HG03558 (cell line): ENCODE data around the gene LDB2.

Experiments
- ATAC-seq: cut with Tn5 transposase; IDR thresholded peaks from one replicate; pipeline ENCODE4 v1.9.1; 2021; ENCODE audit warnings: moderate number of reproducible peaks; ENCODE audit not compliant: unreplicated experiment; ENCODE audit errors: extremely low read depth

The LDB2 gene

DNA sequence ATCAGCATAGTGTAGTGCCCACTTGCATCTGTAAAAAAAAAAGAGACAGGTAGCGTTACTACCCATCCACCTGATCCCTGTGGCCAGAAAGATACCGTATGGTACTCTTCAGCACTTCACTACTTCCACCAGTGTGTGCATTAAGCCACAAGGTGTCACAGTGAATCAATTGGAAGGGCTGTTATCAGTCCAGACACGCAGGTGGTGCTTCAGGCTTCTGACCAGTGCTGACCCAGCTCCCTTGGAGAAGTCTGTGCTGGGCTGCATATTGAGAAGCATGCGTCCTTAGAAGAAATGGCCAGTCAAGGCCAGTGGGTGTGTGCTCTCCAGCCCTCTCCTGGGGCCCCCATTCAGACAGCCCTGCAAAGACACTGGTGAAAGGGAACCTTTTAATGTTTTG is 10.6 kb downstream of the LDB2 start:
- no peak for ATAC-seq

DNA sequence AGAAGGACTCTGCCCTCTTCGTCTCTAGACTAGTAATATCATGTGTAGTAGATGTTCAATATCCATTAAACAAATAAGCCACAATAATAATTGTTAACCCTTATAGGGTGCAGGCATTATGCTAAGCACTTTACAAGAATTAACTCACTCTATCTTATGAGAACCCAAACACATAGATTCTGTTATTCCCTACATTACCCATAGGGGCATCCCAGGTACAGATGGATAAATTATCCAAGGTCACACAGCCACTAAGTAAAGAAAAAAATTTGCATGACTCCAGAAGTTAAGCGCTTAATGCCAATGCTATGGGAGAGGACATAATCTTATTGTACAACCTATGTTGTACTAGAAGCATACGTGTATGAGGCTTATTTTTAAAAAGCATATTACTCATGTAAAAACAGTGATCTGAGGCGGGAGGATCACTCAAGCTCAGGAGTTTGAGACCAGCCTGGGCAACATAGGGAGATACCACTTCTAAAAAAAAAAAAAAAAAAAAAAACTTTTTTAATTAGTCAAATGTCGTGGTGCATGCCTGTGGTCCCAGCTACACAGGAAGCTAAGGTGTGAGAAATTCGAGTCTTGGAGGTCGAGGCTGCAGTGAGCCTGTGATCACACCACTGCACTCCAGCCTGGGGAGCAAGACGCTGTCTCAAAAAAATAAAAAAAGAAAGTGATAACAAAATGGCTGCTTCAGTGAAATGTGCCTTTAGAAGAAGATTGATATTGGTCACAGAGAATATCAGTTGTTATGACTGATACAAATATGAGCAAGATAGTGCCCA is 13.6 kb downstream of the LDB2 start:
- no peak for ATAC-seq

DNA sequence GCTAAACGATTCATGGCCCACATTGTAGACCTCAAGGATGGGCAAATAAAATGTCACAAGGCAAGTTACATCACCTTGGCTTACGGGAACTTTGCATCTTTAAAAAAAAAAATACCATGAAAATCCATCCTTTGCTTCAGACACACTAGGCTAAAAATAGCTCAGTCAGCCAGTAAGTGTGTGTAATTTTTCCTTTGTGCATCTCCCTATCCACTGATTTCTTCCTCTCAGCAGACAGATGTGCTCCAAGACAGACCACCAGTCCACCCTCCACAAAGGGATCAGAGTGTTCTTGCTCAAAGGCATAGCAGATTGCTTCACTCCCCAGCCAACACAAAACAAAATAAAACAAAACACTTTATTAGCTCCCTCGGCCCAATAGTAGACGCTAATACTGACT is 14.6 kb downstream of the LDB2 start:
- ATAC-seq, result no peak

DNA sequence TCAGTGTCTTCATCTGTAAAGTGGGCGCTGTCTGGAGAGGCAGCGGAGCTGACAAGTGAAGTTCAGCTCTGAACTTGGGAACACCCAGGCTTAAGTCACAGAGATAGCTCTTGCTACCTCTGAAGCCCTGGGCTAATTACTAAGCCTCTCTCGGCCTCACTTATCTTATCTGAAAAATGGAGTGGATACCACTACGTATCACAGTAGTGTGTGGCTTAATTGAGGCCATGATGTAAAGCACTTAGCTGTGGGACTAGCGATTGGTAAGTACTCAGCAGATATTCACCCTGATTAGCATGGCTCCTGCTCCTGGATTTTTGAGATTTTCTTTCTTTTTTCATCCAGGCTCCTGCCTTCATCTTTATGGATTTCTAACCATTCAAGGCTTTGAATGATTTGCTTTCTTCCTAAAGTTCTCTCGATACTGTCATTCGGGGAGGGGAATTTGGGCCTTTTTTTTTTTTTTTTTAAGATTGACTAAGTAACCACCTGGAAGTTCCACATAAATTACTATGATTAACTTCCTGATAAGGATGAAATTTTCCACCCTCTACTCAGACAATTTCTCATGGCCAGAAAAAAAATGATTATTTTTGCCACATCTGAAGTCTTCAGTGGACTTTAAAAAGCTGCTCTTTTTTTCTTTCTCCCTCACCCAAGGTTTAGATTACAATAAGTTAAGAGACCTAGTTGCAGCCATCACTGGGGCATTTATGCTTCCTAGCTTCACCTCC is 17.1 kb downstream of the LDB2 start:
- no peak for ATAC-seq

DNA sequence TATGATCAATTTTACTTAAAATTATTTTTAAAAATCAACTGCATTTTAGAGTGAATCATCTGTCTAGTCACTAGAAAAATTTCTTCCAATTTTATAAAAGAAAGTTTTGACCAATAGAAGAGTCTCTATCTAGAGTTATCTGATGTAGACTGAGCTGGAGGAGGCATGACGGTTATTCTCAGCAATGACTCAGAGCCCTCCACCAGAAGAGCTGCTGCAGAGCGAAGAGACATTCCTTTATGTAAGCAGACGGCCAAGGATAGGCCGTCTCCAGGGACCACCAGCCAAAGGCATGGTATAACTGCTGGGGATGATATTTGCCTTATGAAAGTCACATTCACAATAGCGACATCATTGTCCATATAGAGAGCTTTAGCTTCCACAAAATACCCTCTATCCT is 23.0 kb downstream of the LDB2 start:
- no peak for ATAC-seq

DNA sequence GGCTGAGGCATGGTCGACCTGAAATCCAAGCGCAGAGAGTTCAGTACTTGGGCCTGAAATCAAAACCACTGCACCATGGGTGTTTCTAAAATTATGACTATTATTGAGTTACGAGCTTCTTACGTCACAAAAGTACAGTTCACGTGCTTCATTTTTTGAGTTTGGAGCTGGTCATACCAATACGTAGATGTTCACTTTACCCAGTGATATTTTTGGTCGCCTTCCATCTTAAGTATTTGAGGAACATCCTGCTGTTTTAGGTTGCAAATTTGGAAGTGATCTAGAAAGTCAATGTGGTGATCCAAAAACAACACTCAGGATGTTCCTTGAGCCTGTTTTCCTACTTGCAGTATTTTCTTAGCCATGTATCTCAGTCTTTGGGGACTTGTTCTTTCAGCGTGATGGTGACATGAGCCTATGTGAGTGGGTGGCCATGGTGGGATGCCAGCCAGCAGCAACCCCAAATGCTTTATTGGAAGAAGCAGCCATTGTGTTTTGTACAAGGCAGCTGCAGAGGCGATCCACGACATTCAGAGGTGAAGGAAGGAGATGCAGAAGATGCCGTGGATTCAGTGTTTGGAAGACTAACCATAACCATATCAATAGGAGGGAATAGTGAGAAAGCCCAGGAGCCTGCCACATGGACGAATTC is 28.7 kb downstream of the LDB2 start:
- no peak for ATAC-seq

DNA sequence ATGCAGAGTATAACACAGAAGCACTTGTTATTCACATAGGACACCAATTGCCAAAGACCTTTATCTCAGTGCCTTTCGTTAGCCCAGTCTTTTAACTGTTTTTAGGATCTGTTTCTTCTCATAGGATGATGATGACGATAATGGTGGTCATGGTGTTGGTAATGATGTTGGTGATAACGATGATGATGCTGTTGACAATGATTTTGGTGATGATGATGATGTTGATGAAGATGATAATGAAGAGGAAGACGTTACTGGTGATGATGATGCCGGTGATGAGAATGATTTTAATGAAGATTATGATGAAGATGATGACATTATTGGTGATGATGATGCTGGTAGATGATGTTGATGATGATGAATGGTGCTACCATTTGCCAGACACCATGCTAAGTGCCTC is 29.8 kb downstream of the LDB2 start:
- ATAC-seq, result no peak

DNA sequence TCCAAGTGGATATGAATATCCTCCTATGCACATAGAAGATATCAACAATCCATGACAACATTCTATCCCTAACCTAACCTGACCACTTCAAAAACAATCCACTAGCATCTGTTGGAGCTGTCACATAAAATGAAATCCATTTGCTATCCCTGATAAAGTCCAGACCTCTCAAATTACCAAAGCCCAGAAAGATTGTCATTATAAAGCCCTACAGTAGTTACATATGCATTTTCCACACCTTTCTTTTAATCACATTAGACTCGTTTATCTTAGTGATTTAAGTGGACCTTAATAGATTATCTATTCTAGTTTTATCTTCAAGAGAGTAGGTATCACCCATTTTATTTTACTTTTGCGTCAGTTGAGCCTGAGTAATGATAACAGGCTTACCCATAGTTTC is 30.6 kb downstream of the LDB2 start:
- ATAC-seq, result no peak

DNA sequence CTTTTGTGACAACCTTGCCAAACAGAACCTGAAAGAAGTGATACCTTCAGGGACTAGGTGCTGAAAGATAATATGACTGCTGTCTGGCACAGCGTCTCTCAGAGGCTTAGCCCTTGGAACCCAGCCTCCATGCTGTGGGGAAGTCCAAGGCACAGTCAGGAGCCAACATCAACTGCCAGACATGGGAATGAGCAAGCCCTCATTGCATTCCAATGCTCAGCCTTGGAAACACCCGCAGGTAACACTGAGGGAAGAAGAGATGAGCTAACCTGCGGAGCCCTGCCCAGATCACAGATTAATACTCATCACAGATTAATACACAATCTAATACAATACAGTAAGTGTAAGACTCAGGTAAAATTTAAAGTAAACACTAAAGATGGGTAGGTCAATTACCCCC is 31.5 kb downstream of the LDB2 start:
- no peak for ATAC-seq

DNA sequence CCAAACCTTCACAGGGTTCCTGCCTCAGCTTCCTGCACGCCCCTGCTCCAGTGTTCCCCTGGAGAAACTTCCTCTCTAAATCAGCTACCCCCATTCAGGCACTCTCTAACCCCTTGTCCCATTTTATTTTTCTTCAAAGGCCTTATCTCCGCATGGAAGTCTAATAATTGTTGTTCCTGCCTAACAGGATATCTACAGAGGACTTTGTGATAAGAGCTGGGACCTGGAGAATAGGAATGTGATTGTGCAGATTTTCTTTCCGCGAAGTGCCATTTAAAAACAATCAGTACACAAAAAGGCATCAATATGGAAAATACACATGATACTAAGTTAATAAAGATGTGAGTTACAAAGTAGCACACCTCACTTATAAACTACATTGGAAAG is 32.6 kb downstream of the LDB2 start:
- ATAC-seq, result no peak

DNA sequence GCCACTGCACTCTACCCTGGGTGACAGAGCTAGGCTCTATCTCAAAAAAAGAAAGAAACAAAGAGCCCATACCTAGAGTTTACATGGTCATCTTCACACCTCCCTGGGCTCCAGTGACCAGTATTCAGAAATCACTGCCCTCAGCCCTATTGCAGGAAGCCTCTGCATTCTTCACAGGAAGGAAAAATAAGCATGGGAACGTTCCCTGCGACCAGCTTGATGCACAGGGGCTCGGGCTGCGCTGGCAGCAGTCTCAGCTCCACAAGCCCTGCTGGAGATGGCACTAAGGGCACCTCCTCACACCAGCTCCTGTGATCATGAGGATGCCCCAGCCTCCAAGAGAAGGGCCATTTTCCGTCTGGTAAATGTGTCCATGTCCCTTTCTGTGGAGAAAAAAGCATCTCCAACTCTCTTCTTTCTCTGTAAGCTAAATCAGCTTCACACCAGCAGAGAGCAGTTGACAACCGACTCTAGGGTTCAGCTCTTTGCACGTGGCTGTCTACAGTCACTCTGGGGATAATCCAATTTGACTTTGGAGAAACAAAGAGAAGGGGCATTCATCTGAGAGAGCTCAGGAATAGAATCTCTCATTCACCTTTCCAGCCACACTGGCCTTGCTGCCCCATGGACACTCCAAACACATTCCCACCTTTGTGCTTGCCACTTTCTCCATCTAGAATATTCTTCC is 33.1 kb downstream of the LDB2 start:
- no peak for ATAC-seq

DNA sequence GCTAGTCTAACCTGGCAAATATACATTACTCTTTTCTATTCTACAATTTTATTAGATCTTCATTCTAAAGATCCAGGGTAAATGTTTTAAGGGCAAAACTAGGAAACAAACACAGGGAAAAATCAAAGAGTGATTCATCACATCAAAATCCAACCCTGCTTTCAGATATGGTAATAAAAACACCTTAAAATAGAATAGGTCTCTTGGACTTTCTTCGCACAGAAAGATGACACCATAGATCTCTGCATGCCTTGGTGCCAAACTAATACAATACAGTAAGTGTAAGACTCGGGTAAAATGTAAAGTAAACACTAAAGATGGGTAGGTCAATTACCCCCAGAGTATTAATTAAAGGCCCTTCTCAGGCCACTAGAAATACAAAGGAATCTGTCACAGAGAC is 34.2 kb downstream of the LDB2 start:
- ATAC-seq, result no peak

DNA sequence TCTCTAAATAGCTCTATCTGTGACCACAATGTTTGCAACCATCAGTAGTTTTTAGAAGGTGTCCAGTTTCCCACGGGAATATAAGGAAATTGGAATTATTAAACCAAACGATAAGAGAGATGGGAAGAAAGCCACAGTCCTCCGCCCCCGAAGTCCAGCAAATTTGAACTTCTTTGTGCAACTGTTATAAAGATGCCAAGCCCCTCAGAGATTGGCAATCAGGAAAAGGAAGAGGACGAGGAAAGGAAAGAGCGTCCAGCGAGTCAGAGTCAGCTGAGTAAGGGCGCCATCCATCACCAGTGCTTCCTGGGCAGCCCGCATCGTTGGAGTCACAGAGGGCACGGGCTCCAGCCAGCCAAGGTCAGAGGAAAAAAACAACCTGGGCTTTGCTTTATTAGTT is 35.7 kb downstream of the LDB2 start:
- no peak for ATAC-seq

DNA sequence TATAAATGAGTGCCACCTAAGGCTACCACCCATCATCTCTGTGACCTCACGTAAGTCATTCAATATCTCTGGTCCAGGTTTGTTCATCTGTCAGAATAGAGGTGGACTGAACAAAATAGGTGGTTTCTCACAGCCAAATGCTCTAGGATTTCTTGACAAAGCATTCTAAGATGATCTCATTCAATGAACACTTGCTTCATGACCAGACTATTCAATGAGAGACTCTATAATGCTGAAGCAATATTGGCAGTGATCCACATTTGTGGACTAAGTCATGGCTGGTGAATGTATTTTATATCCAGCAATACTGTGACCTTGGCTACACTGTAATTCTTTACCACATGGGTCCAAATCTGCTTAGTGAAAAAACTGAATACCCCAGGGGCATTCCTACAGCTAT is 37.9 kb downstream of the LDB2 start:
- ATAC-seq, result no peak

DNA sequence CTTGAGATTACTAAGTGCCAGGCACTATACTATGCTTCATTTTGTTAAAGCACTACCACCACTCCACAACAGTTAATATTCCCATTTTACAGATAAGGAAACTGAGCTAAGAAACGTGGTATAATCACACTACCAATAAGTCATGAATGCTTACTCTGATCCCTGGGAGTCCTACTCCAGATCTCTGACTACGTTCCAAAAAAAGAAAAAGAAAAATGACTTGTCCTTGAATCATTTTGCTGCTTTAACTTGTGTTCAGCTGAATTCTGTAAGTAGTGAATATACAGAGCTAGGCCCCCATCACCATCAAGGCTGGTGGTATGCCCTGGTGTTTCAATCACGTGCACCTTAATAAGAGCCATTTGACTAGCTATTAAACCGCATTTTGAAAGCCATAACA is 39.4 kb downstream of the LDB2 start:
- no peak for ATAC-seq

DNA sequence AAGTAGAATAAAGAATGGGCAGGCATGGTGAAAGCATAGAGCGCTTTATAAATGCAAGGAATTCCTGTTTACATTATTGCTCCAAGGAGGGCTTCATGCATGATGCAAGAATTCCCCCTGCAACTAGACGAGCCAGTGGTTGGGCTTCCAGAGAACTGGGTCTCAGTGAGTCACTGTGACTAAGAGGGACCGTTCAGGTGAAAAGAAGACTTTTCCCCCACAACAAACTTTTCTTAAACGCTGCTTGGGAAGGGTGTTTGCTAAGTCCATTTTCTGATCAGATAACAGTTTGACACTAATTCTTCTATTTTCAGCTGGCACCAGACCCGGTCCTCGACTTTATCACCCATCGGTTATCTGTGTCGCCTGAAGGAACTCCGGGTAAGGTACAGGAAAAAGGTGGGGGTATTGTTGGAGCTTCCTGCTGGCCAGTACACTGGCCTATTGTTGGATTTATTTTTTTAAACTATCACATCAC is 40.1 kb downstream of the LDB2 start:
- no peak for ATAC-seq

DNA sequence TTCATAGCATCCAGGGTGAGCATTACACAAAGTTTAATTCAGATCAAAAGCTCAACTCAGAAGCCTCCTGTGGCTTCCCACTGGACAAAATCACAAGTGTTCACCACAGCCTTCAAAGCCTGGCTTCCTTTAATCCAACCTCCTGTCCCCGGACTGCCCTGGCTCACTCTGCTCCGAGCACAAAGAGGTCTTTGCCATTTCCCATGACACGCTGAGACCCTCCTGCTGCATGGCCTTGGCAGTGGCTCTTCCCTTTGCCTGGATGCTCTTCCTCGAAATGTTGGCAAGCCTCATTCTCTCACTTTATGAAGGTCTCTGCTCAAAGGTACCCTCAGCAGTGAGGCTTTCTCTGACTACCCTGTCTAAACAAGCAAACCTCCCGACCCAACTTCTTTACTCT is 41.0 kb downstream of the LDB2 start:
- no peak for ATAC-seq

DNA sequence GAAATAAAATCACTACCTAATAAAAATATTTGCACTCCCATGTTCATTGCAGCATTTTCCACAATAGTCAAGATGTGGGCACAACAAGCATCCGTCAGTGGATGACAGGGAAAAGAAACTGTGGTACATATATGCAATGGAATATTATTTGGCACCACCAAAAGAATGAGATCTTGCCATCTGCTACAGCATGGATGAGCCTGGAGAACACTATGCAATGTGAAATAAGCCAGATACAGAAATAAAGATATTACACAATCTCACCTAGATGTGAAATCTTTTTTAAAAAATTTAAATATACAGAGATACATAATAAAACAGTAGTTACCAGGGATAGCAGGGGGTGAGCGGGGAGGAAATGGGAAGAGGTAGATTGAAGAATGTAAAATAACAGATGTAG is 44.8 kb downstream of the LDB2 start:
- ATAC-seq, result no peak

DNA sequence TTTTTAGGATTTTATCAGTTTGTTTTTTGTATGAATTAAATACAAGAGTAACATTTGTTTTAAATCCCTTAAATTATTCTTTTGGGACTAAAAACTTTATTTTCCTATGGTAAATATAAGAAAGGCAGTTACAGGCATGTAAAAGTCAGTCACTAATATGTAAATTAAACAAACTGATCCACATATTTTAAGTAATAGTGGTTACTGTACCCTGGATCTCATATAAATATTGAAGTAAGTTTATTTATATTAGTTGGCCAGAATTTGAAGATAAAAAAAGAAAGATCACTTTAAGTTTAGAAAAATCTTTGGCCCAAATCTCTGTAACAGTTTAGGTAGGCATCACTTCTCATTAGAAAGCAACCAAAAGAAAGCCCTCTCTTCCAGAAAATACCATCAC is 45.8 kb downstream of the LDB2 start:
- ATAC-seq, result no peak

DNA sequence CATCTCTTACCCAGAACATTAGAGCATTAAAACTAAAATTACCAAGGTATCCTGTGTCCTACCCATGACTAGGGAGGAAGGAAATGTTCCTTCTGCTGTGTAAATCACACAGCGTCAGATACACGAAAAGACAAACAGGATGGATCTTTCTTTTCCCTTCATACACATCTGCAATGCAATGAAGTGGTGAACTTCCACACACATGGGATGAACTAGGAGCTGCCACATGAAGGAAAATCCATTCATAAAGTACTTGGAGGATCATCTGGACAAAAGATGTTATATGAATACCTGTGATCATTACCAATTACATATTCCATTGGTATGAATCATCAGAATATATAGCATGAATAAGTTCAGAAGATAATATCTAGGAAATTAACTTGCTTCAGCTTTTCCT is 46.2 kb downstream of the LDB2 start:
- ATAC-seq, result no peak
